LNCaP clone FGC (cell line): Measurements from ENCODE around the gene TGFA.

ENCODE experiments used
- DNase-seq: peaks from one replicate; pipeline ENCODE4 v3.0.0-alpha.2; 2011; ENCODE audit warnings: low read depth
- H3K4me3 ChIP-seq: 2 replicates; pipeline ENCODE4 v1.5.1; 2011; ENCODE audit warnings: mild to moderate bottlenecking, low read depth, low read length, control low read depth
- TF ChIP-seq, protein P1 (sequence below): IDR thresholded peaks from 2 replicates; pipeline ENCODE4 v1.5.1; 2012; ENCODE audit warnings: mild to moderate bottlenecking; ENCODE audit not compliant: control insufficient read depth, insufficient read depth; ENCODE audit errors: extremely low read depth

Gene TGFA

DNA sequence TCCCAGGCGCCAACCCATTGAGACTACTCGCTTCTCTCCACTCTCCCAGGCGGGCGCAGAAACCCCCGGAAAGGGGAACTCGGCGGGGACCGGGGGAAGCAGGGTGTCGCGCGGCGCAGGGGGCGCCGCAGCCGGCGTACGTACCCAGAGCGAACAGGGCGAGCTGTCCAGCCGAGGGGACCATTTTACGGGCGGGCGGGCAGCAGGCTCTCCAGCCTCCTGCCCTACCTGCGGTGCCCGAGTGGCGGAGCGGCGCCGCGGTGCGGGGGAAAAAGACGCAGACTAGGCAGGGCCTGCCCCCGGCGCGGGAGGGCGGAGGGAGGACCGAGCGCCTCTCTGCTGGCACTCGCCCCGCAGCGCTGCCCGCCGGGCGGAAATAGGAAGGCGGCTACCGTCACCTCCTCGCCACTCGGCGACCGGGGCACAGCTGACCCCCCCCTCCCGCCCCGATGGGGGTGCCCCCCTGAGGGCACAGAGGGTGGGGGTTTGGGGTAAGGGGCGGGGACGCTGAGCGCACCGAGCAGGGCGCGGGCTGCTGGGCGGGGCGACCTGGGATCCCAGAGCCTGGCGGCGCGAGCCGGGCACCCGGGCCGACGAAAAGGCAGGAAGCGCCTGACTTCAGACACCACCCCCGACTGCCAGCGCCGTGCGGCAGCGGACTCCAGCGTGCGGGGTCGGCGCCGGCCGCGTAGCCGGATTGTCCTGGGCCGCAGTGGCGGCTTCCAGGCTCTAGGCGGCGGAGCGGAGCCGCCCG is at the start of gene TGFA:
TSS of gene TGFA (minus strand) at position 243 of the 754 bp plus-strand sequence. CDS start at position 184, 59 bp downstream.
- no peak for DNase-seq
- TF ChIP-seq, protein P1, sequence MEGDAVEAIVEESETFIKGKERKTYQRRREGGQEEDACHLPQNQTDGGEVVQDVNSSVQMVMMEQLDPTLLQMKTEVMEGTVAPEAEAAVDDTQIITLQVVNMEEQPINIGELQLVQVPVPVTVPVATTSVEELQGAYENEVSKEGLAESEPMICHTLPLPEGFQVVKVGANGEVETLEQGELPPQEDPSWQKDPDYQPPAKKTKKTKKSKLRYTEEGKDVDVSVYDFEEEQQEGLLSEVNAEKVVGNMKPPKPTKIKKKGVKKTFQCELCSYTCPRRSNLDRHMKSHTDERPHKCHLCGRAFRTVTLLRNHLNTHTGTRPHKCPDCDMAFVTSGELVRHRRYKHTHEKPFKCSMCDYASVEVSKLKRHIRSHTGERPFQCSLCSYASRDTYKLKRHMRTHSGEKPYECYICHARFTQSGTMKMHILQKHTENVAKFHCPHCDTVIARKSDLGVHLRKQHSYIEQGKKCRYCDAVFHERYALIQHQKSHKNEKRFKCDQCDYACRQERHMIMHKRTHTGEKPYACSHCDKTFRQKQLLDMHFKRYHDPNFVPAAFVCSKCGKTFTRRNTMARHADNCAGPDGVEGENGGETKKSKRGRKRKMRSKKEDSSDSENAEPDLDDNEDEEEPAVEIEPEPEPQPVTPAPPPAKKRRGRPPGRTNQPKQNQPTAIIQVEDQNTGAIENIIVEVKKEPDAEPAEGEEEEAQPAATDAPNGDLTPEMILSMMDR: peak; percentile 52; the same call in 1 of the 2 replicates
- H3K4me3 ChIP-seq: peak within 1 kb of the TSS; percentile 55

DNA sequence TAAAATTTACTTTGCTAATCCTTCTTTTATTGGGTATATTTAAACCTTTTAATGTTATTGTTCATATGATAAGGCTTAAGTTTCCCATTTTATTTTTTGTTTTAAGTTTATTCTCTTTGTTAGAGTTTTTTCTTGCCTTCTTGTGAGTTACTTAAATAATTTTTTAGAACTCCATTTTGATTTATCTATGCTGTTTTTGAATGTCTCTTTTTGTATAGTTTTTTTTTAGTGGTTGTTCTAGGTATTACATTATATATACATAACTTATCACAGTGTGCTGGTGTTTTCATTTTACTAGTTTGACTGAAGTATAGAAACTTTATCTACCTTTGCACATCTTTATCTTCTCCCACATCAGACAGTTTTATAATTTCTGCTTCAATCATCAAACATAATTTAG is 49.4 kb upstream of the TGFA start:
- no peak for DNase-seq
- no peak overlapping the region for H3K4me3 ChIP-seq
- TF ChIP-seq, protein P1: no peak

DNA sequence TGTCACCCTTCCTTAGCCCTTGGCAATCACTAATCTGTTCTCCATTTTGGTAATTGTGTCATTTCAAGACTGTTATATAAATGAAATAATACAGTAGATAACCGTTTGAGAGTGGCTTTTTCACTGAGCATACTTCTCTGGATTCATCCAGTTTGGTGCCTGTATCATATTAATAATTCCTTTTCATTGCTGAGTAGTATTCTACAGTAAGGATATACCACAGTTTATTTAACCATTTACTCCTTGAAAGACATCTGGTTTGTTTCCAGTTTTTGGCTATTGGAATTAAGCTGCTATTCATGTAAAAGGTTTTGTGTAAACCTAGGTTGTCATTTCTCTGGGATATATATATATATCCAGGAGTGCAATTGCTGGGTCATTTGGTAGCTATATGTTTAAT is 44.6 kb upstream of the TGFA start:
- TF ChIP-seq, protein P1: no peak
- no peak for DNase-seq
- no peak overlapping the region for H3K4me3 ChIP-seq

DNA sequence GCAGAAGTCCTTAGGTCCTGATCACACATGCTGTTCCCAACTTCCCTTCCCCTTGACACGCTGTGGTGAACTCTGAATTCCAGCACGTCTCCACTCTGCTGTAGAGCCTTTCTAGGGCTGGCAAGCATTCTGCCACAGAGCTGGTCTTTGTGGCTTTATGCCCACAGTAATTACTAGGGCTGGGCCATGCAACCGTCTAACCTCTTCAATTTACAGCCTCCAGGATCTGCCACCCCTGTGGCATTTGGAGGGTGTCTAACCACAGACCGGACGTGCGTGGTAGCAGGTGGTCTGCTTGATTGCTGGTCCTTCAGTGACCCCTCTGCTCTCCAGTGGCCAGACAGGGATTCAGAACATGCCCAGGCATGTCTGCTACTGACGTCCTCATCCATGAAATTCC is 43.1 kb upstream of the TGFA start:
- H3K4me3 ChIP-seq: no peak overlapping the region
- DNase-seq: no peak
- TF ChIP-seq, protein P1: no peak

- no peak overlapping the region for H3K4me3 ChIP-seq
- TF ChIP-seq, protein P1: no peak
- no peak for DNase-seq
These were observed 42.7 kb upstream of the TGFA start for GRCh38 chr2:70596293-70596692.

GRCh38 chr2:70583091-70583490 is 29.5 kb upstream of the TGFA start:
- no peak for DNase-seq
- no peak overlapping the region for H3K4me3 ChIP-seq
- TF ChIP-seq, protein P1: no peak

- TF ChIP-seq, protein P1: no peak
- H3K4me3 ChIP-seq: no peak overlapping the region
- no peak for DNase-seq
These were observed 26.7 kb upstream of the TGFA start for GRCh38 chr2:70580352-70580751.
